Effector CD8-positive, alpha-beta T cell (primary cell): Measurements from ENCODE around the gene COQ8B.
"Not testable (repeated sequence)": the region's sequence is repeated elsewhere in the genome, so short reads cannot be mapped to it uniquely, and the experiment has no call there.

Source experiments
- DNase-seq: peaks from one replicate; lab custom pipeline; 2025; lab: John Stamatoyannopoulos, UW

Gene COQ8B

DNA sequence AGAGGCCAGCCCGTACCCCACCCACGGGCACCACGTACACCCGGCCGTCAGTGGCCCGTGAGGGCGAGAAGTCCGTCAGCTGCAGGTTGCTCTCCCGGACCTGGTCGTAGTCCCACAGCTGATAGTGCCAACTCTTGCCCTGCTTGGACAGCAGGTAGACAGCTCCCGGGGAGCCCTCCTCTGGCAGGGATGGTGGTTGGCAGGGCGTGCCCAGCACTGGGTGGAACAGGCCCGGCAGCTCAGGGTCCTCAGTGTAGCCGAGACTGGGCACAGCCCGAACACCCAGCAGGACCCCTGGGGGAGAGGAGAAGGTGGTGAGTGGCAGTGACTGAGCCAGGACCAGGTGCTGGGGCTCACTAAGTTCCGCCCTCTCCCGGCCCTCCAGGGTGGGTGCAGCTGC is 25.8 kb upstream of the COQ8B start:
- DNase-seq = no peak

DNA sequence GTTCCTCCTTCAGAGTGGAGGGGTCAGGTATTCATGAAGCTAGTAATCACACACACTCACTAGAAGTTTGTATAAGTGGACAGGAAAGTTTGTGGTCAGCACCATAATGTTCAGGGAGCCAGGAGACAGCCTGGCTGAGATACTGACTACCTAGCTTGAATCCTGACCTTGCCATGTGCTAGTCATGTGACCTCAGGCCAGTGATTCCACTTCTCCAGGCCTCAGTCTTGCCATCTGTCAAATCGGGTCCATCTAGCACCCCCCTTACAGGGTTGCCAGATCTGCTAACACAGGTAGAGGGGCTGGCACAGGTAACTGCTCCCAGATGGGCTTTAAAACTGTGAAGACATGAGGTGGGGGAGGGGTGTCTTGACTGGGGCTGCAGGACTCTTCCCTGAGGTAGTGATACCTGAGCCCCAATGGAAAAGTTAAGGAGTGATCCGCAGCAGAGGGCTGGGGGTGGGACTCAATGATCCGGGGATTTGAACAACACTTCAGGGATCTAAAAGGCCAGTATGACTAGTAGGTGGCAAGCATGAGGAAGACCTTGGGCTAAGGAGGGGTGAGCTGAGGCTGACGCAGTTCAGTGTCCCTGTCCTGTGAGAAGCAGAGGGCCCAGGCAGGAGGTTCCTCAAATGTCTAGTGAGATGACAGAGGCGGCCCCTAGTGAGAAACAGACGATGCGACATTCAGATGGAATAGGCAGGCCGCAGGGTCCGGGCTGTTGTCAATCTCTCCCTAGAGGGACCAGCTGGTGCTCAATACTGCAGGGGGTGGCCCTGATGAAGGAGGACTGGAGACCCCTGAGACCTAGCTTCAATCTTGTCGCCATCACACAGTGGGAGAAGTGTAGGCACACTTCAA is 25.1 kb upstream of the COQ8B start:
- no peak for DNase-seq

DNA sequence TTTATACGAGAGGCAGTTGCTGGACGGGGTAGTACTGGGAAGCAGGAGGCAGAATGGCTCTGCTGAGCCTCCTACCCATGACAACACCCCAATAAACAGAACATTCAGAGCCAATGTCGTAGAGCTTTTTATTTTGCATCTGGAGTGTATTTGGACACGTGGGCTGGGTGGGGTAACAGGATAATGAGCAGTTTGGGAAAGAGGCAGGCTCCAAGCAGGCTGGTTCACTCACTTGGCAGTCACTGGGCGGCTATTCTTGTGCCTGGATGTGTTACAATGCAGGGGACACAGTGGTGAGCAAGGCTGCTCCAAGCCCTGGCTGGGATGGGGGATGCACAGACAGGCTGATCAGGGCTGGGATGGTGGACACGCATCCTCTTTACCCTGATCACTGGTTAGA is 24.1 kb upstream of the COQ8B start:
- DNase-seq = no peak

DNA sequence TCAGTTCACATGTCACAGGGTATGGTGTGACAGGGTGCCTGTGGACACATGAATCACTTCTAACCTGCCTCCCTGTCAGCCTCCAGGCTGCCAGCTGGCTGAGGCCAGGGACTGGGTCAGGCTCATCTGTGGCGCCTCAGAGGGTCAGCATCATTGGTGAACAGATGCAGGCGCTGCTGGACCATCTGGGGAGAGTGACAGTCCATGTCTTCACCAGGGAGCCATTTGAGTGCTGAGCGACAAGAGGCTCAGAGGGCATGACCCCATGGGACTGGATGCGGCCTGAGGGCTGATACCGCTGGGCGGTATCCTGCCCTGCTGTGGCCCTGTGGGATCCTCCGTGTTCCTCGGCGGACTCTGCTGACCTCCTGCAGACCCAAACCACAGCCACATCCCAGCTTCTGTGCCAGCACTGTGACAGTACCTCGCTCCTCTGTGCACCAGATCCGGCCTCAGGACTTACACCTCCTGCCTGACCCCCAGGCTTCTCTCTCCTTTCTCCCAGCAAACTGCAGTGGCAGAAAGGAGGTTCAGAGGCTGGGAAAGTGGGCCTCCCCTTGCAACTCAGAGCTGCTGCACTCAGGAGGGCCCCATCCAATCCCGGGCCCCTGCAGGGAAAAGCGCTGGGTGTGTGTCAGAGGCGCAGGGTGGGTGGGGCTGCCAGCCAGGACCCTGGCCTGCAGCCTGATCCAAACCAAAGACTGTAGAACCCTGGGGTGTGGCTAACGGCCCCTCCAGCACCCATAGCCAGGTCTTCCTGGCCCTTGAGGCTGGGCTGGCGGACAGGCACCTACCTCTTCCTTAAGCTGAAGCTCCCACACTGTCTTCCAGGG is 23.4 kb upstream of the COQ8B start:
- no peak for DNase-seq

DNA sequence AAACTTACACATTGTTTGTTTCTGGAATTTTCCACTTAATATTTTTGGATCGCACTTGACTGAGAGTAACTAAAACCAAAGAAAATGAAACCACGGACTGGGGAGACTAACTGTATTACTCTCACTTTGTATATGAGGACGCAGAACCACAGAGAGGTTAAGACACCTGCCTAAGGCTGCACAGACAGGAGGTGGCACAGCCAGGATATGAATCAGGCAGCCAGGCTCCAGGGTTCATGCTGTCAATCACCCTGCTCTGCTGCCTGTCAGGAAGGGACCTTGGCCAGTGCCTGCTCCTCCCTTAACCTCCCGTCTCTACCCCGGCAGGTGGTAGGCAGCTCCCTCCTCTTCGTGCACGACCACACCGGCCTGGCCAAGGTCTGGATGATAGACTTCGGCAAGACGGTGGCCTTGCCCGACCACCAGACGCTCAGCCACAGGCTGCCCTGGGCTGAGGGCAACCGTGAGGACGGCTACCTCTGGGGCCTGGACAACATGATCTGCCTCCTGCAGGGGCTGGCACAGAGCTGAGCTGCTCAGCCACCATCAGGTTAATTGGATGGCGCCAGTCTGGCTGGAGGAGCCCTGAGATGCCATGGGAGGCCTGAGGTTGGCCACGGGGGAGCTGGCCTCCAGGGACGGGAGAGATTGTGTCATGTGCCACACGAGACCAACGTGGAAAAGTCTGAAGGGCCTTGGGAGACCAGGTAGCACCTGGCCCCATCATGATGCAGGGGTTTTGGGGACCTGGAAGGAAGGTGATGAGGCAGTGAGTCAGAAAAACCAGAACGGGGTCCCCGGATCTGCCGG is 22.5 kb upstream of the COQ8B start:
- no peak for DNase-seq

DNA sequence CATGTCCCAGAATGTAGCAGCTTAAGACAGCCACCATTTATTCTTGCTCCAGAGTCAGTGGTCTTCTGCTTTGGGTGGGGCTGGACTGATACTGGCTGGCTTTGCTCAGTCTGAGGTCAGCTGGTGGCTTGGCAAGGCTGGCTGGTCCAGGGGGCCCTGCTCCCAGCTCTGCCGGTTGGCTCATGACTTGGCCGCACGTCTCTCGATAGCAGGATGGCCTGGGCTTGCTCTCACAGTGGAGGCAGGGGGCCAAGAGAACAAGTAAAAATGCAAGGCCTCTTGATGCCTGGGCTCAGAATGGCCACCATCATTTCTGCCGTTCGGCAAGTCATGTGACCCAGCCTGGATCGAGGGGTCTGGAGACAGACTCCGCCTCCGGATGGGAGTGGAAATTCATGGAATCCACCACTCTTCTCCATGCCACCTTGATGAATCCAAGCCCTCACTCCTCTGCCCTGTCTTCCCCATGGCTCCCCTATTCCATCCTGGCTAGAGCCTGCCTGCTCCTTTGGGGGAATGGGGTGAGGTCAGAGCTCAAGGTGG is 20.5 kb upstream of the COQ8B start:
- no peak for DNase-seq

DNA sequence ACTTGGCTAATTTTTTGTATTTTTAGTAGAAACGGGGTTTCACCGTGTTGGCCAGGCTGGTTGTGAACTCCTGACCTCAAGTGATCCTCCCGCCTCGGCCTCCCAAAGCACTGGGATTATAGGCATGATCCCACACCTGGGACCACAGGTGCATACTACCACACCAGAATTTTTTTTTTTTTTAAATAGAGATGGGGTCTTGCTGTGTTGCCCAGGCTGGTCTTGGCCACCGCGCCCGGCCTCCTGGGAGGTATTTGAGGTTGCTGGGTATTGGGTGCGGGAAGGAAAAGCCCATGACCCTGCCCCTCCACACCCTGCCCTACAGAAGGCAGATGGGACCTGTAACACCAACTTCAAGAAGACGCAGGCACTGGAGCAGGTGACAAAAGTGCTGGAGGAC is 20.0 kb upstream of the COQ8B start:
- no peak for DNase-seq

DNA sequence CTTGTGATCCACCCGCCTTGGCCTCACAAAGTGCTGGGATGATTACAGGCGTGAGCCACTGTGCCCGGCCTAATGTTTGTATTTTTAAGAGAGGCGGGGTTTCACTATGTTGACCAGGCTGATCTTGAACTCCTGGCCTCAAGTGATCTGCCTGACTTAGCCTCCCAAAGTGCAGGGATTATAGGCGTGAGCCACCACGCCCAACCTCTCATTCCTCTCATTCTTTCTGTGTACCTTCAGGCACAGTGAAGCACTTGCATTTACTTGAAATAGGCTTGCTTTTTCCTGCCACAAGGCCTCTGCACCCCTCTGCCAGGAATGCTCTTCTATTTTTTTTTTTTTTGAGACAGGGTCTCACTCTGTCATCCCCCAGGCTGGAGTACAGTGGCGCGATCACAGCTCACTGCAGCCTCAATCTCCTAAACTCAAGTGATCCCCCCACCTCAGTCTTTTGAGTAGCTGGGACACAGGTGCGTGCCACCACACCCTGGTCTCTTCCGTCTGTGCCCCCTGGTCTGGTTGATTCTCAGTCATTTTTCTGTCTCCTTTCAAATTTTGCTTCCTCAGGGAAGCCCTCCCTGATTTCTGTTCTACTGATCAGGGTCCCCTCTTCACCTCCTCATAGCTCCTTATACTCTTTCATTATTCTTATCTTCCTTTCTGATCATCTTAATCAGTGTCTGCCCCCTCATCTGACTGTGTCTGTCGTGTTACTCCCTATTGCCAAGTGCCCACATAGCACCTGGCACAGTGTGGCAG is 18.5 kb upstream of the COQ8B start:
- no peak for DNase-seq

DNA sequence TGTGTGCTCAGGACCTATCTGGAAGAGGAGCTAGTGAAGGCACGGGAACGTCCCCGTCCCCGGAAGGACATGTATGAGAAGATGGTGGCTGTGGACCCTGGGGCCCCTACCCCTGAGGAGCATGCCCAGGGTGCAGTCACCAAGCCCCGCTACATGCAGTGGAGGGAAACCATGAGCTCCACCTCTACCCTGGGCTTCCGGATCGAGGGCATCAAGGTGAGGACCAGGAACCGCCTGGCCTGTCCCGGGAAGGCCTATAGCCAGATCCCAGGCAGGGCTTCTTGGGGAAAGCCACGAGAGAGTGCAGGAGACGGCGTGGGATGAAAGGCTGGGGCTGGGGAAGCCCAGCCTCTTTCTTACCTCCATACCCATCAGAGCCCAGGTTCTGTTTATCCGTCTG is 16.5 kb upstream of the COQ8B start:
- DNase-seq = no peak

DNA sequence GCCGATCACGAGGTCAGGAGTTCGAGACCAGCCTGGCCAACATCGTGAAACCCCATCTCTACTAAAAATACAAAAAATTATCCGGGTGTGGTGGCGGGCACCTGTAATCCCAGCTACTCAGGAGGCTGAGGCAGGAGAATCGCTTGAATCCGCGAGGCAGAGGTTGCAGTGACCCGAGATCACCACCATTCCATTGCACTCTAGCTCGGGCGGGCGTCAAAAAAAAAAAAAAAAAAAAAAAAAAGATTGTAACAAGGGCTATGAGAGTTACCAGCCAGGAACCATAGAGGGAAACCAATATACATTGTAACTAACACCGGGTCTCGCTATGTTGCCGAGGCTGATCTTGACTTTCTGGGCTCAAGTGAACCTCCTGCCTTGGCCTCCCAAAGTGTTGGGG is 15.6 kb upstream of the COQ8B start:
- not testable (repeated sequence) for DNase-seq

DNA sequence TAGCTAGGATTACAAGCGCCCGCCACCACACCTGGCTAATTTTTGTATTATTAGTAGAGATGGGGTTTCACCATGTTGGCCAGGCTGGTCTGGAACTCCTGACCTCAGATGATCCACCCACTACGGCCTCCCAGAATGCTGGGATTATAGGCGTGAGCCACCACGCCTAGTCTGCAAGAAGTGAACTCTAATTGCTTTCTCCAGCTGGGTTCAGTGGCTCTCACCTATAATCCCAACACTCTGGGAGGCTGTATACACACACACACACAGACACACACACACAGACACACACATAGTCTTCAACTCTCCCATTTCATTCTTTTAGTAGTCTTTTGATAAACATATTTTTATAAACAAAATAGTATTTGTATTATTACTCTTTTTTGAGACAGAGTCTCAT is 13.4 kb upstream of the COQ8B start:
- DNase-seq = not testable (repeated sequence)

DNA sequence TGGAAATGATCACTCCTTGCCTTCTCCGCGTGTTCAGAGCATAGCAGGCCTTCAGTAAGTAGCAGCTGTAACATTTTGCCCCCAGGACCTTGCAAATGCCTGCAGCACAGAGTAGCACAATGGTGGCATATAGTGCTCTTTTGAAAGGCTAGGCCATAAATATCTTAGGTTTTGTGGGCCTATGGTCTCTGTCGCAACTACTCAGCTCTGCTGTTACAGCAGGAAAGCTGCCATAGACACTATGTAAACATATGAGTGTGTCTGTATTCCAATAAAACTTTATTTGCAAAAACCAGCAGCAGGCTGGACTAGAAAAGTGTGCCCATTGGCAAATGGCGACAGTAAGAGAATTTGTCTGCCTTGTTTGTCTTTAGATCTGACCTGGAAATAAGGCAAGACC is 9.6 kb upstream of the COQ8B start:
- no peak for DNase-seq

DNA sequence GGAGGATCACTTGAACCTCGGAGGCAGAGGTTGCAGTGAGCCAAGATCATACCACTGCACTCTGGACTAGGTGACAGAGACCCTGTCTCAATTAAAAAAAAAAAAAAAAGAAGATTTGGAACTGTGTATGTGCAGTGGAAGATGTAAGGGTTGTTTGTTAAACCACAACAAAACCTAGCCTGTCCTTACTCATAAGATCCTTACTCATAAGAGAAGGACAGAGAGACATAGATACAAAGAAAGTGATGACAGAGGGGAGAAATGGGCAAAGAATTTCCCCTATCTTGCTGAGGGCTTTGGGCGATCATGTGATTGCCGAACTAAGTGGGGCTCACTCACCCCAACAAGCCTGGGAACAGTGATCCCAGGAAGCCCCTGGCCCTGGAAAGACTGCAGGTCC is 8.2 kb upstream of the COQ8B start:
- no peak for DNase-seq

DNA sequence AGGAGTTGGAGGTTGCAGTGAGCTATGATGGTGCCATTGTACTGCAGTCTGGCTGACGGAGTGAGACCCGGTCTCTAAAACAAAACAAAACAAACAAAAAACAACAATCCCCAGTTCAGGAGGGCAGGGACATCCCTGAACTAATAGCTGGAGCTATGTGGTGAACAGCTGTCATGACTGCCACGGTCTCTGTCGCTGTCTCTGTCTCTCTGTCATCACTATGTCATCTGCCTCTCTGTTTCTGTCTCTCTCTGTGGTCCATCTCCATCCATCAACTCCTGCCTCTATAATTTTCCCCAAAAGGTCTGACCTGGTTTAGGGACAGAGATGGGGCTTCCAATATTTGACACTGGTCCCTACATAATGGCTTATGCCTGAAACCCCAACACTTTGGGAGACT is 7.6 kb upstream of the COQ8B start:
- DNase-seq = no peak

DNA sequence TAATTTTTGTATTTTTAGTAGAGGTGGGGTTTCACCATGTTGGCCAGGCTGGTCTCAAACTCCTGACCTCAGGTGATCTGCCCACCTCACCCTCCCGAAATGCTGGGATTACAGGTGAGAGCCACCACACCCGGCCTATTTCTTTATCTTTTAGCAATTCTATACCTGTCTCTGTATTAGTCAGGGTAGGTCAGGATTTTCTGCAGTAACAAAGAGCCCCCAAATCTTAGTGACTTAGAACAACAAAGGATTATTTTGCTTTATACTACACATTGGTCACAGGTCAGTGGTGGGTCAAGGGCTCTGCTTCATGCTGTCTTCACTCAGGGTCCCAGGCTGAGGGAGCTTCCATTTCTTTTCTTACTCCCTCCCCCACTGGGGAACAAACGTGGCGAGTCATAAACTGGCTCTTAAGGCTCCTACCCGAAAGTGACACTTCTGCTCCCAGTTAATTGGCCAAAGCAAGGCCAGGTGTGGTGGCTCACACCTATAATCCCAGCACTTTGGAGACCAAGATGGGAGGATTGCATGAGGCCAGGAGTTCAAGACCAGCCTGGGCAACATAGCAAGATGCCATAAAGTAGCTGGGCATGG is 7.1 kb upstream of the COQ8B start:
- DNase-seq = no peak

DNA sequence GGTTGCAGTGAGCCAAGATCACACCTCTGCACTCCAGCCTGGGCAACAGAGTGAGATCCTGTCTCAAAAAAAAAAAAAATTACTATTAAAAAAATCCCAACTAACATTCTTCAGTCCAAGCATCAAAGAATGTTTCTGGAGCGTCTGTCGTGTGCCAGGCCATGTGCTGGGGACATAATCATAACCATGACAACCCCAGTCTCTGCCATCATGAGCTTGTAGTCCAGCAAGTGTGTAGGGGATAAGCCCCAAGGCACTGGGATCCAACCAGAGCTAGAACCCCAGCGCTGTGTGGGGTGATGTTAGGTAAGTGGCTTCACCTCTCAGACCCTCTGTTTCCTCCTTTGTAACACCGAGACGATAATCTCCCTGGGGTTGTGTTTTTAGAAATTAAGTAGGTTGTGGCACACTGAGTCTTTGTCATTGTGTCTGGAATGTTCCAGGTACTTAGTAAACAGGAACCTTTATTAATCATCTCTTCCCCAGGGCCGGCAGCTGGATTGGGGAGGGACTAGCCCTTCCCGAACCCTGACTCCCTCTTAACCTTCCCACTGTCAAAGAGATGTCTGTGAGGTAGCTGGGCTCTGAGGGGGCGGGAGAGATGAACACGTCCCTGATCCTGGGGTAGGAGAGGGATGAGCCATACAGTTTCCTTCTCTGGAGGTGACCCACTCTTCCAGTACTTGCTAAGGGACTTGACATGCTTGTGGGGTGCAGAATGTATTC is 5.4 kb upstream of the COQ8B start:
- DNase-seq = no peak

DNA sequence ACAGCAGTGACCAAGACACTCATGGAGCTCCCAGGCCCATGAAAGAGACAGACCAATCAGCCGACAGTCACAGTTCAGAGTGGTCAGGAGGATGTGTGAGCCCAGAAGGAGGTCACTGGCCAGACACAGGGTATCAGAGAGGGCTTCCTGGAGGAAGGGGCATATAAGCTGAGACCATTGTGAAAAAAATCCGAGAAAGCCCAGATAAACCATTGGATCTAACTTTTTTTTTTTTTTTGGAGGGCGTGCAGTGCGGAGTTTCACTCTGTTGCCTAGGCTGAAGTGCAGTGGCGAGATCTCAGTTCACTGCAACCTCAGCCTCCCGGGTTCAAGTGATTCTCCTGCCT is 4.4 kb upstream of the COQ8B start:
- no peak for DNase-seq

DNA sequence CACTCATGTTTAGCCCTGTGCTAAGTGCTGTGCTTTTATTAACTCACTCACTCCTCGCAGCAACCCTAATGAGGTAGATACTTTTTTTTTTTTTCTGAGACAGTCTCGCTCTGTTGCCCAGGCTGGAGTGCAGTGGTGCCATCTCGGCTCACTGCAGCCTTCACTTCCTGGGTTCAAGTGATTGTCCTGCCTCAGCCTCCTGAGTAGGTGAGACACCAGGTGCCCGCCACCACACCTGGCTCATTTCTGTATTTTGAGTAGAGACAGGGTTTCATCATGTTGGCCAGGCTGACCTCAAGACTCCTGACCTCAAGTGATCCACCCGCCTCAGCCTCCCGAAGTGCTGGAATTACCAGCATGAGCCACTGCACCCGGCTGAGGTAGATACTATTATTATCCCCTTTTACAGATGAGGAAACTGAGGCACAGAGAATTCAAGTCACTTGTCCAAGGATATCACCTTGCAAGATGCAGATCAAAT is 2.8 kb upstream of the COQ8B start:
- DNase-seq = no peak

DNA sequence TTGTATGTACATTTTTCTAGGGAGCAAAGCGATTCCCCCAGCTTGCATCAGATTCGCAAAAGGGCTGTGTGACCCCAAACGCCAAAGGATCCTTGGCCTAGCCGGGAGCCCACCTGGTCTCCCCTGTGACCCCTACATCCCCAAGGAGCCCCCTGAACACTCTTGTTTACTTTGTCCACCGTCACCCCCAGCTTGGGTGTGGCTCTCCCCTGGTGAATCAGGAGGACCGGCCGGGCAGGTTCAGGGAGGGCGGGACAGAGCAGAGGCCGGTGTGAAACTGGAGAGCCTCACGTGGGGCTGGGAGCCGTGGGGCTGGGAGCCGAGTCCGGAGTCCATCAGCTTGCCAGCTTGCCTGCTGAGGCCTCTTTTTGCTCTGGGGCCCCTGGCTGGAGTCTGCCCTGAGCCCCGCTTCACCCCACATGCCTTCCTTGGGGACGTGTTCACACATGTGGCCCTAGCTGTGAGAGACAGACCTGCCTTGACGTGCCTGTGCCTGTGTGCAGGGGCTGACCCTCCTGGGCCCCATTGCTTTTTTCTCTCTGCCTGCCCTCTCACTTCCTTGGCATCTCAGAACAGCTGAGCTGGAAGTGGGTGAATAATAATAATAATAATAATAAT is 2.2 kb upstream of the COQ8B start:
- no peak for DNase-seq
